Subcutaneous adipose tissue (tissue), 4 donors: Measurements from ENCODE around the gene KRTAP3-2. TPM values are rescaled to one million over a fixed set of nuclear protein-coding genes. Genes with fewer than 3 reads are reported as not detected.

Experiments
- total RNA-seq, 4 donors: library from RNA; depleted of rRNA; stranded (reverse); fragments of >200 nt; gene quantifications; one replicate each; pipeline ENCODE4 v1.1.0, GENCODE V29; 2016
- TF ChIP-seq, protein P1 (sequence below): fragments of 450-650 bp; IDR thresholded peaks from one replicate; pipeline ENCODE4 v1.5.1; 2016; ENCODE audit warnings: low read depth, mild to moderate bottlenecking, control low read depth, antibody characterized with exemption, moderate library complexity

KRTAP3-2 gene
- total RNA-seq, 4 donors from 2014 or later: not detected

DNA sequence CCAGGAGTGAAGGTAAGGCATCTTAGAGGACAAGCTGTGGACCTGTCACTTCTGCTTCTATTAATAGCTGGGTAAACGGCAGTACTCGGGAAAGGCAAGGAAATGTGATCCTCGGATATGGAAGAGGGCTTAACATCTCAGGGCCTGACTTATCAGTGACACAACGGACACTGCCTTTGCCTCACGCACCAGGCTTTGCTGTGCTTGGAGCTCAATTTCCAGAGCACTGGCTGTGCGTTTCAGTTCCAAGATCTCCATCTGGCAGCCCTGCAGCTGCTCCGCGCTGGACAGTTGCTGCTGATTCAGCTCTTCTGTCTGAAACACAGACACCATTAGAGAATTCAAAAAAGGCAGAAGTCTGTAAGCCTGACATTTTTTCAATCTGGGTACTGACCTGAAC lies 19.1 kb downstream of the KRTAP3-2 start:
- TF ChIP-seq, protein P1, sequence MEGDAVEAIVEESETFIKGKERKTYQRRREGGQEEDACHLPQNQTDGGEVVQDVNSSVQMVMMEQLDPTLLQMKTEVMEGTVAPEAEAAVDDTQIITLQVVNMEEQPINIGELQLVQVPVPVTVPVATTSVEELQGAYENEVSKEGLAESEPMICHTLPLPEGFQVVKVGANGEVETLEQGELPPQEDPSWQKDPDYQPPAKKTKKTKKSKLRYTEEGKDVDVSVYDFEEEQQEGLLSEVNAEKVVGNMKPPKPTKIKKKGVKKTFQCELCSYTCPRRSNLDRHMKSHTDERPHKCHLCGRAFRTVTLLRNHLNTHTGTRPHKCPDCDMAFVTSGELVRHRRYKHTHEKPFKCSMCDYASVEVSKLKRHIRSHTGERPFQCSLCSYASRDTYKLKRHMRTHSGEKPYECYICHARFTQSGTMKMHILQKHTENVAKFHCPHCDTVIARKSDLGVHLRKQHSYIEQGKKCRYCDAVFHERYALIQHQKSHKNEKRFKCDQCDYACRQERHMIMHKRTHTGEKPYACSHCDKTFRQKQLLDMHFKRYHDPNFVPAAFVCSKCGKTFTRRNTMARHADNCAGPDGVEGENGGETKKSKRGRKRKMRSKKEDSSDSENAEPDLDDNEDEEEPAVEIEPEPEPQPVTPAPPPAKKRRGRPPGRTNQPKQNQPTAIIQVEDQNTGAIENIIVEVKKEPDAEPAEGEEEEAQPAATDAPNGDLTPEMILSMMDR: no peak

- TF ChIP-seq, protein P1: no peak
Observed at GRCh38 chr17:40980117-40980516, 19.6 kb downstream of the KRTAP3-2 start.

GRCh38 chr17:40978575-40979151 lies 21.0 kb downstream of the KRTAP3-2 start:
- TF ChIP-seq, protein P1: no peak

GRCh38 chr17:40975516-40975915 lies 24.2 kb downstream of the KRTAP3-2 start:
- TF ChIP-seq, protein P1: no peak

GRCh38 chr17:40974366-40974765 lies 25.3 kb downstream of the KRTAP3-2 start:
- TF ChIP-seq, protein P1: no peak

DNA sequence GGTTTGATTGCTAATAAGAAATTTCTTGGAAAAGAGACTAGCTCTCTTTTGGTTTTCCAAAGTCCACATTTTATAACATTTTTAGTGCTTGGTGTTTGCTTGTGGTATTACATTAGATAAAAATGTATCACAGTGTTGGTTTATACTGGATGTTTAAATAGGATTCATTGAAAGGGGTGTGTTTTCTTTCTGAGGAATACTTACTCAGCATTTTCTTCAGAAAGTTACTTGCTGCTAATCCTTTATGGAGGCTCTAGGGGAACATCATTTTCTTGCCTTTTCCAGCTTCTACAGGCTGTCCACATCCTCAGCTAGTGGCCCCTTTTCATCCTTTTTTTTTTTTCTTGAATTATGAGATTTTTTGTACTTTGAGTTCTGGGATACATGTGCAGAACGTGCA lies 32.1 kb downstream of the KRTAP3-2 start:
- TF ChIP-seq, protein P1: no peak

DNA sequence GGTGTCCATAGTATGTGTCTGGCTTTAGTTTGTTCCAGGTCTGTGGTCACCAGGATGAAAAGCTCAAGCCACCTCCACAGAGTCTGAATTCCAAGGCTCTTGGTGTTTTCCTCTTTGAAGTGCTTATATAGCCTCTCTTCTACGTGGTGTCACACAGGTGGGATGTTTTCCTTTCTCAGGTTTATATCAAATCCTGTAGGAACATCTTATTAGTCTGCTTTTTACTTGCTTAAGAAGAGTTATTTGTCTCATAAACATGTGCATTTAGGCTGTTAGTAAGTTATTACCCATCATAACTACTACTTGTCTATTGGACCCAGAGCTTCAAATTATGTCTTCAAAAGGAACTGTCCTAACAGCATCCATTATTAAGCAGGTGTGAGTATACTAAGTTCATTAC lies 32.9 kb downstream of the KRTAP3-2 start, which contains the start of gene KRT39:
Gene KRT39 (minus strand): TSS at position 101 of the 400 bp plus-strand sequence. CDS start 92 bp downstream, at position 9.
- TF ChIP-seq, protein P1: no peak
